ENCODE measurements around the gene FLRT3. TPM values are rescaled to one million over a fixed set of nuclear protein-coding genes. Genes with fewer than 3 reads are reported as not detected.

Gene FLRT3
- polyA plus RNA-seq, 1 donor (not counting 4 experiments of a cell fraction or from before 2014, with no cell fraction given): 91.7 TPM

GRCh38 chr20:14303651-14304050 is 33.8 kb downstream of the FLRT3 start:
- no peaks in the 10 kb centered on the region for H4K20me1 ChIP-seq (ENCODE audit: control insufficient read depth, extremely low read depth, insufficient read depth, low read length)
- DNase-seq (ENCODE audit: low read depth, low spot score) (no peak), FAIRE-seq (no peak)
- H3K9me3 ChIP-seq (ENCODE audit: control insufficient read depth, low read depth, low read length): no peaks in the 10 kb centered on the region
- no peak overlapping the region for H3K4me3 ChIP-seq (ENCODE audit: control insufficient read depth in 2 of 3, extremely low read depth in 1 of 3, insufficient read depth in 2 of 3, low read depth in 1 of 3, low read length in 3 of 3)
- H3K4me2 ChIP-seq (ENCODE audit: control insufficient read depth, extremely low read depth, insufficient read depth, low read depth, low read length): no peak overlapping the region
- H3K4me1 ChIP-seq (ENCODE audit: control insufficient read depth, extremely low read depth, insufficient read depth, low read length): no peaks in the 10 kb centered on the region
- H3K36me3 ChIP-seq (ENCODE audit: control insufficient read depth in 2 of 2, extremely low read depth in 1 of 2, insufficient read depth in 2 of 2, low read length in 2 of 2): no peaks in the 10 kb centered on the region
- TF ChIP-seq EZH2 (IDR thresholded peaks at IDR 0.05; ENCODE audit: low read length) (no peak), CTCF (optimal IDR thresholded peaks at IDR 0.05 in 1 of 3, IDR thresholded peaks at IDR 0.05 in 1 of 3, conservative IDR thresholded peaks at IDR 0.05 in 1 of 3; ENCODE audit: extremely low read depth in 1 of 3, insufficient read depth in 2 of 3, low read length in 3 of 3) (no peak)
- H3K9ac ChIP-seq (ENCODE audit: control insufficient read depth, extremely low read depth, insufficient read depth, low read length): no peak overlapping the region
- no peaks in the 10 kb centered on the region for H3K79me2 ChIP-seq (ENCODE audit: control insufficient read depth, insufficient read depth, low read length)
- H3K27ac ChIP-seq (ENCODE audit: control insufficient read depth, insufficient read depth, low read length): no peak overlapping the region
- dilution Hi-C loops (cut with MboI; ENCODE audit: extremely low pct_ligation_motif_present, low sequenced_read_pairs): no loop called here
- H3K9me1 ChIP-seq (ENCODE audit: control insufficient read depth, extremely low read depth, insufficient read depth, low read length): no peaks in the 10 kb centered on the region
- H2AFZ ChIP-seq (ENCODE audit: control insufficient read depth, low read length): no peak overlapping the region
- H3K27me3 ChIP-seq (ENCODE audit: control insufficient read depth, extremely low read depth, insufficient read depth, low read length): no peaks in the 10 kb centered on the region

DNA sequence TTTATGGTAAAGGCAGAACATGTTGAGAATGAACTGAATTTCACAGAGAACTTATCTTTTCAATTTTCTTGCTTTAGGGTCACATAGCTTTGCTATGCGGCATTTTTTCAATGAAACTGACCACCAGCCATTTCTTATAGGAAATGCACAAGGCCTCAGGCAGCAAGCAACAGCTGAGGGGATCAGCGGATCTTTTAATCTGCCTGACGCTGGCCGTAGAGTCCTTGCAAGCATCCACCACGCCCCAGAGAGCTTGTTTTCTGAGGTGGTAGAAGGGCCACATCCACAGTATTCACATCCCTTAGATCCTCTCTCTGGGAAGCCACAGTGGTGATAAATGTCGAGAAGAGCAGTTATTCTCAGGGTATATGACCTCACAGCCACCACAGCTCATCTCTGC is 34.3 kb downstream of the FLRT3 start:
- Histone ChIP-seq H2AFZ (ENCODE audit: control insufficient read depth, low read length) (no peak overlapping the region), H3K36me3 (ENCODE audit: control insufficient read depth in 2 of 2, extremely low read depth in 1 of 2, insufficient read depth in 2 of 2, low read length in 2 of 2) (no peaks in the 10 kb centered on the region), H3K27me3 (ENCODE audit: control insufficient read depth, extremely low read depth, insufficient read depth, low read length) (no peaks in the 10 kb centered on the region), H3K4me2 (ENCODE audit: control insufficient read depth, extremely low read depth, insufficient read depth, low read depth, low read length) (no peak overlapping the region), H3K27ac (ENCODE audit: control insufficient read depth, insufficient read depth, low read length) (no peak overlapping the region), H3K79me2 (ENCODE audit: control insufficient read depth, insufficient read depth, low read length) (no peaks in the 10 kb centered on the region), H3K9me3 (ENCODE audit: control insufficient read depth, low read depth, low read length) (no peaks in the 10 kb centered on the region), H3K4me1 (ENCODE audit: control insufficient read depth, extremely low read depth, insufficient read depth, low read length) (no peaks in the 10 kb centered on the region), H3K9ac (ENCODE audit: control insufficient read depth, extremely low read depth, insufficient read depth, low read length) (no peak overlapping the region), H3K4me3 (ENCODE audit: control insufficient read depth in 2 of 3, extremely low read depth in 1 of 3, insufficient read depth in 2 of 3, low read depth in 1 of 3, low read length in 3 of 3) (no peak overlapping the region), H4K20me1 (ENCODE audit: control insufficient read depth, extremely low read depth, insufficient read depth, low read length) (no peaks in the 10 kb centered on the region), H3K9me1 (ENCODE audit: control insufficient read depth, extremely low read depth, insufficient read depth, low read length) (no peaks in the 10 kb centered on the region)
- FAIRE-seq (no peak), DNase-seq (ENCODE audit: low read depth, low spot score) (no peak)
- no peak for TF ChIP-seq EZH2 (IDR thresholded peaks at IDR 0.05; ENCODE audit: low read length)
- no peak for TF ChIP-seq CTCF (optimal IDR thresholded peaks at IDR 0.05 in 1 of 3, IDR thresholded peaks at IDR 0.05 in 1 of 3, conservative IDR thresholded peaks at IDR 0.05 in 1 of 3; ENCODE audit: extremely low read depth in 1 of 3, insufficient read depth in 2 of 3, low read length in 3 of 3)
- dilution Hi-C loops (cut with MboI; ENCODE audit: extremely low pct_ligation_motif_present, low sequenced_read_pairs): no loop called here

All from keratinocyte (primary cell).